HepG2 (cell line): ENCODE measurements around the gene DHFR. TPM values are rescaled to one million over a fixed set of nuclear protein-coding genes. Genes with fewer than 3 reads are reported as not detected.
A peak's percentile ranks its signal among the peaks of the same experiment; 100 is the strongest.

Experiments used
- E2F2 ChIP-seq: sonication (generic); formaldehyde crosslinking; IDR thresholded peaks from 2 replicates; pipeline ENCODE4 v1.4.0; 2020; ENCODE audit warnings: missing genetic modification reagents, borderline replicate concordance
- ELF1 ChIP-seq: sonication (generic); formaldehyde crosslinking; IDR thresholded peaks from 2 replicates; pipeline ENCODE4 v1.4.0; 2020; ENCODE audit warnings: missing genetic modification reagents
- ETV5 ChIP-seq: IDR thresholded peaks from 2 replicates; pipeline ENCODE4 v1.6.1; 2018; ENCODE audit warnings: missing biosample characterization, missing genetic modification reagents, inconsistent platforms, borderline replicate concordance
- FUBP1 ChIP-seq: sonication (generic); formaldehyde crosslinking; IDR thresholded peaks from 2 replicates; pipeline ENCODE4 v1.5.1; 2020; ENCODE audit warnings: missing genetic modification reagents, mild to moderate bottlenecking, borderline replicate concordance
- GABPB1 ChIP-seq: IDR thresholded peaks from 2 replicates; pipeline ENCODE4 v1.6.1; 2016; ENCODE audit warnings: mild to moderate bottlenecking, missing genetic modification reagents, moderate library complexity, missing compliant biosample characterization
- ZBTB42 ChIP-seq: sonication (generic); formaldehyde crosslinking; IDR thresholded peaks from 2 replicates; pipeline ENCODE4 v1.5.0; 2020; ENCODE audit warnings: mild to moderate bottlenecking, missing genetic modification reagents
- ZHX2 ChIP-seq, 2 experiments: sonication (generic) in 1 of 2; formaldehyde crosslinking in 1 of 2; IDR thresholded peaks; 2 replicates each; pipeline versions ENCODE4 v1.6.1 to v1.9.0; 2014 to 2022; ENCODE audit warnings: antibody characterized with exemption in 1 of 2, borderline replicate concordance in 1 of 2, inconsistent platforms in 1 of 2, low read depth in 1 of 2, missing genetic modification reagents in 1 of 2
- ZMYM2 ChIP-seq: sonication (generic); formaldehyde crosslinking; IDR thresholded peaks from 2 replicates; pipeline ENCODE4 v1.8.0; 2022; ENCODE audit warnings: mild to moderate bottlenecking, missing genetic modification reagents
- ZNF281 ChIP-seq: sonication (generic); formaldehyde crosslinking; IDR thresholded peaks from 2 replicates; pipeline ENCODE4 v1.4.0; 2020; ENCODE audit warnings: missing genetic modification reagents, borderline replicate concordance
- ZNF350 ChIP-seq: sonication (generic); formaldehyde crosslinking; IDR thresholded peaks from 2 replicates; pipeline ENCODE4 v1.4.0; 2020; ENCODE audit warnings: mild to moderate bottlenecking, low read depth, missing genetic modification reagents, borderline replicate concordance
- polyA plus RNA-seq, 8 experiments: library from polyadenylated mRNA; depleted of rRNA in 3 of 8; stranded (reverse) in 7 of 8; unstranded in 1 of 8; fragments of >200 nt; fragmentation: Illumina TruSeq in 4 of 8; extraction: Trizol in 4 of 8; gene quantifications; 2 replicates each; pipeline versions ENCODE4 v1.2.1 to v1.2.3, GENCODE V29; 2011 to 2016; ENCODE audit warnings: low read depth in 4 of 8, missing spikeins in 1 of 8, mixed read lengths in 1 of 8; ENCODE audit not compliant: insufficient read depth in 1 of 8
- total RNA-seq, 5 experiments: library from RNA; depleted of rRNA; stranded (reverse); fragments of >200 nt; fragmentation: Illumina TruSeq; extraction: Trizol; gene quantifications; 2 replicates each; pipeline ENCODE4 v1.2.3, GENCODE V29; 2016; ENCODE audit warnings: low read depth in 1 of 5

The DHFR gene
- total and polyA plus RNA-seq, 2 of the 13 experiments (the other 11 are each of a cell fraction or from before 2014, with no cell fraction given) = 22.8 to 59.0 TPM

- TF ChIP-seq FUBP1 (CRISPR knock-in tag) (no peak), E2F2 (CRISPR knock-in tag) (no peak), ELF1 (CRISPR knock-in tag) (peak; percentile 49; the same call in 1 of the 2 replicates), ZMYM2 (0 out of 2 replicates have a peak, but pooled peaks have one; percentile 70), GABPB1 (CRISPR knock-in tag) (peak; percentile 78), ETV5 (CRISPR knock-in tag) (peak; percentile 59; the same call in 1 of the 2 replicates), ZNF350 (0 out of 2 replicates have a peak, but pooled peaks have one; percentile 45), ZBTB42 (no peak), ZHX2 (IDR thresholded peaks at IDR 0.05; ENCODE audit: low read depth) (no peak), ZHX2 (CRISPR knock-in tag; IDR thresholded peaks at IDR 0.05; ENCODE audit: borderline replicate concordance) (no peak), ZNF281 (CRISPR knock-in tag) (no peak)
Measured at GRCh38 chr5:80654391-80655230, at the start of gene DHFR, which contains the start of gene MSH3 (continued).
